Colonic mucosa (tissue), 4 donors: ENCODE measurements around the gene FOXJ2. TPM values are rescaled to one million over a fixed set of nuclear protein-coding genes. Genes with fewer than 3 reads are reported as not detected.

Experiments used
- DNase-seq: peaks from one replicate; pipeline ENCODE4 v3.0.0-alpha.2; 2020
- H3K27ac ChIP-seq: fragments of 200-600 bp; one replicate; pipeline ENCODE4 v1.8.0; 2021
- H3K27me3 ChIP-seq: fragments of 200-600 bp; one replicate; pipeline ENCODE4 v1.8.0; 2021
- H3K36me3 ChIP-seq: fragments of 200-600 bp; one replicate; pipeline ENCODE4 v1.8.0; 2021
- H3K4me1 ChIP-seq: fragments of 200-600 bp; one replicate; pipeline ENCODE4 v1.8.0; 2021; ENCODE audit warnings: mild to moderate bottlenecking
- H3K4me3 ChIP-seq: fragments of 200-600 bp; one replicate; pipeline ENCODE4 v1.8.0; 2021
- H3K9ac ChIP-seq, 2 donors: one replicate each; pipeline ENCODE4 v1.7.0; 2013; ENCODE audit warnings: control low read depth in 2 of 2, low read depth in 2 of 2, low read length in 2 of 2
- H3K9me3 ChIP-seq: fragments of 200-600 bp; one replicate; pipeline ENCODE4 v1.8.0; 2021
- intact Hi-C: fragments of 100-400 bp; cut with DNase I; formaldehyde crosslinking; loops from one replicate; pipeline ENCODE4 v1.14.1; 2022
- total RNA-seq, 2 donors: library from RNA; stranded (reverse); fragmentation: NEBNext Ultra II Directional in 1 of 2; extraction: Animal tissue kit (Norgen Biotek cat#: 25700) in 1 of 2; gene quantifications; one replicate each; pipeline ENCODE4 v1.2.1, GENCODE V29; 2021
- TF ChIP-seq, protein P1 (sequence below): fragments of 200-600 bp; IDR thresholded peaks from one replicate; pipeline ENCODE4 v1.8.0; 2022; ENCODE audit warnings: antibody characterized with exemption, mild to moderate bottlenecking
- donor health status: healthy.
- donor health status: DM: no; HTN: no; CAD: no.
- donor health status: DM: no; HTN: no; CAD: no.

The FOXJ2 gene
- total RNA-seq, 2 donors from 2014 or later = 10.7 to 14.9 TPM

DNA sequence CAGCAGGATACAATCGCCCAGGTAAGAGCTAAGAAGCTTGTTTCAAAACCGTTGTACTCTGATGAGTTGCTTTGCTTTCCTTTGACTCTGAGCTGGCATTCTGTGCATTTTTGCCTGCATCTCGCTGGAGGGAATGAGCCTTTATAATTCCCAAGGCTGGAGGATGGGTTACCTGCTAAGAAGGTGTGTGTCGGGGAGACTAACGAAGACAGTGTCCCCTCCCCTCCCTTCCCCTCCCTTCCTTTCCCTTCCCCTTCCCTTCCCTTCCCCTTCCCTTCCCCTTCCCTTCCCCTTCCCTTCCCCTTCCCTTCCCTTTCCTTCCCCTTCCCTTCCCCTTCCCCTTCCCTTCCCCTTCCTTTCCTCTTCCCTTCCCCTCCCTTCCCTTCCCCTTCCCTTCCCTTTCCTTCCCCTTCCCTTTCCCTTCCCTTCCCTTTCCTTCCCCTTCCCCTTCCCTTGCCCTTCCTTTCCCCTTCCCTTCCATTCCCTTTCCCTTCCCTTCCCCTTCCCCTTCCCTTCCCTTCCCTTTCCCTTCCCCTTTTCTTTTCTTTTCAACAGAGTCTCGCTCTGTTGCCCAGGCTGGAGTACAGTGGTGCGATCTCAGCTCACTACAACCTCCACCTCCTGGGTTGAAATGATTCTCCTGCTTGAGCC lies 18.2 kb downstream of the FOXJ2 start:
- no peak for DNase-seq
- Histone ChIP-seq H3K9ac (no peak overlapping the region), H3K4me3 (no peak overlapping the region), H3K27ac (no peak overlapping the region), H3K27me3 (no peaks in the 10 kb centered on the region), H3K36me3 (peaks cover 15% of the 10 kb centered on the region), H3K9me3 (no peaks in the 10 kb centered on the region), H3K4me1 (no peaks in the 10 kb centered on the region)
- TF ChIP-seq, protein P1, sequence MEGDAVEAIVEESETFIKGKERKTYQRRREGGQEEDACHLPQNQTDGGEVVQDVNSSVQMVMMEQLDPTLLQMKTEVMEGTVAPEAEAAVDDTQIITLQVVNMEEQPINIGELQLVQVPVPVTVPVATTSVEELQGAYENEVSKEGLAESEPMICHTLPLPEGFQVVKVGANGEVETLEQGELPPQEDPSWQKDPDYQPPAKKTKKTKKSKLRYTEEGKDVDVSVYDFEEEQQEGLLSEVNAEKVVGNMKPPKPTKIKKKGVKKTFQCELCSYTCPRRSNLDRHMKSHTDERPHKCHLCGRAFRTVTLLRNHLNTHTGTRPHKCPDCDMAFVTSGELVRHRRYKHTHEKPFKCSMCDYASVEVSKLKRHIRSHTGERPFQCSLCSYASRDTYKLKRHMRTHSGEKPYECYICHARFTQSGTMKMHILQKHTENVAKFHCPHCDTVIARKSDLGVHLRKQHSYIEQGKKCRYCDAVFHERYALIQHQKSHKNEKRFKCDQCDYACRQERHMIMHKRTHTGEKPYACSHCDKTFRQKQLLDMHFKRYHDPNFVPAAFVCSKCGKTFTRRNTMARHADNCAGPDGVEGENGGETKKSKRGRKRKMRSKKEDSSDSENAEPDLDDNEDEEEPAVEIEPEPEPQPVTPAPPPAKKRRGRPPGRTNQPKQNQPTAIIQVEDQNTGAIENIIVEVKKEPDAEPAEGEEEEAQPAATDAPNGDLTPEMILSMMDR = no peak
- intact Hi-C loops = no loop called here

DNA sequence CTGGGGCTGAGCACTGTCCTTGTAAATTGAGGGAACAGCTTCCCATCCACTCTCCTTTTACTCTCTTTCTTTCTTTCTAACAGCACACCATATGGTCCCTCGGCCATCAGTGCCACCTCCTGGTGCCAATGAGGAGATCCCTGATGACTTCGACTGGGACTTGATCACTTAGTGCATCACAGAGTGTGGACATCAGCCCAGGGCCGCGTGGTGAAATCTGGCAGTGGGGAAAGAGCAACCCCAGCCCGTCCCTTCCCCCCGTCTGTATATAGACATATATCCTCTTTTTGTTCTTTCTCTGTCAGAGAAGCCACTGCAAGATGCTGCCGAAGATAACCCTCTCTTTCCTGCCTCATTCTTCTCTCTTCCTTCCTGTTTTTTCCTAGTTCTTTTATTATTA lies 20.2 kb downstream of the FOXJ2 start:
- H3K9ac ChIP-seq = no peak overlapping the region
- H3K4me1 ChIP-seq = no peaks in the 10 kb centered on the region
- H3K27ac ChIP-seq = no peak overlapping the region
- TF ChIP-seq, protein P1 = no peak
- H3K9me3 ChIP-seq = no peaks in the 10 kb centered on the region
- peaks cover 14% of the 10 kb centered on the region for H3K36me3 ChIP-seq
- no peaks in the 10 kb centered on the region for H3K27me3 ChIP-seq
- no peak for DNase-seq
- intact Hi-C loops = no loop called here
- no peak overlapping the region for H3K4me3 ChIP-seq

DNA sequence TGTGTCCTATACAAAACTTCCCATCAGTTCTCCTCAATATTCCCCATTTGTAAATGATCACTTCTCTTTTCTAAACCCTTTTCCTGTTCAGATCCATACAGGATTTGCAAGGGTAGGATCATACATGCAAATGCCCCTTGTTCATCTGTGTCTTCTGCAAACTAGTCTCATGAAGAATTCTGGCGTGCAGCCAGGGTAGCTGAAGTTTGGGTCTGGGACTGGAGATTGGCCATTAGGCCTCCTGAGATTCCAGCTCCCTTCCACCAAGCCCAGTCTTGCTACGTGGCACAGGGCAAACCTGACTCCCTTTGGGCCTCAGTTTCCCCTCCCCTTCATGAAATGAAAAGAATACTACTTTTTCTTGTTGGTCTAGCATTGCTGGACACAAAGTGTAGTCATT lies 22.3 kb downstream of the FOXJ2 start:
- TF ChIP-seq, protein P1 = no peak
- Histone ChIP-seq H3K4me1 (no peaks in the 10 kb centered on the region), H3K27ac (no peak overlapping the region), H3K36me3 (no peaks in the 10 kb centered on the region), H3K4me3 (no peak overlapping the region), H3K9ac (no peak overlapping the region), H3K9me3 (no peaks in the 10 kb centered on the region), H3K27me3 (no peaks in the 10 kb centered on the region)
- intact Hi-C loops = no loop called here
- DNase-seq = no peak

DNA sequence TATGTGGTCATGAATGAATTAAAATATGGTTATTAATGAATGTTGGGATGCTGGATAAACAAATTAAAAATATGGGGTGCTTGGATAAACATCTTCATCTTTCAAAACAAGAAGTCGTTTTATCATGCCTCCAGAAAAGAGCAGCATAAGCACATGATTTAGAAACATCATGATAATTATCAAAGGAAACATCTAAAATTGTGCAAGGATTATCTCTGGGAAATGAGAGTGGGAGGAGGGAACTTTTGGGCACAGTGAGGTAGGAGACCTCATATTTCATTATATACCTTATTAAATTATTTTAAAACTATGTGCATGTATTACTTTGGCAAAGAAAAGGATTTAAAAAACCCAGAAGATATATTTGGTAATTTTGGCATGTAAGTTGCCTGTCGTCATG lies 24.8 kb downstream of the FOXJ2 start:
- Histone ChIP-seq H3K4me3 (no peak overlapping the region), H3K36me3 (no peaks in the 10 kb centered on the region), H3K4me1 (no peaks in the 10 kb centered on the region), H3K27ac (no peak overlapping the region), H3K9ac (no peak overlapping the region), H3K27me3 (no peaks in the 10 kb centered on the region), H3K9me3 (no peaks in the 10 kb centered on the region)
- TF ChIP-seq, protein P1 = no peak
- DNase-seq = no peak
- intact Hi-C loops = no loop called here

DNA sequence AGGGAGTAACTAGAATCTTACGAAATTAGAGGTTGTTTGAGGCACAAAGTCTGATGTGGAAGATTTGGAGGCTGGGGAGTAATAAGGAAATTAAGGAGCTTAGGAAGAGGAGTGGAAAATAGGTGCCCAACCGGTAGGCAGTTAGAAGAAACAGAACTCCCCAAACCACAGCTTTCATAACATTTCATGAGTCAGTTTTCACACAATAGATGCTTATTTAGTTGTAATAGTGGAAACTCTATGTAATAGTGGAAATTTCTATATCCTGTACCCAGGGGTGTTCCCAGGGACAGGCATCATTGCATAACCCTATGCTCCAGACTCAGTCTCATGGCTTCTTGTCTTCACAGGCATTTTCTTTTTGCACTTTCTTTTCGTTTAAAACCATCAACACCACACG lies 25.3 kb downstream of the FOXJ2 start:
- no peaks in the 10 kb centered on the region for H3K36me3 ChIP-seq
- intact Hi-C loops = no loop called here
- H3K27ac ChIP-seq = no peak overlapping the region

More for the DNA sequence above, 25.3 kb downstream of the FOXJ2 start:
- H3K27me3 ChIP-seq = no peaks in the 10 kb centered on the region
- no peak overlapping the region for H3K4me3 ChIP-seq
- no peaks in the 10 kb centered on the region for H3K9me3 ChIP-seq
- no peak for DNase-seq
- TF ChIP-seq, protein P1 = no peak
- no peaks in the 10 kb centered on the region for H3K4me1 ChIP-seq
- H3K9ac ChIP-seq = no peak overlapping the region
